HFFc6 (cell line): ENCODE results near the gene CLSTN2. TPM values are rescaled to one million over a fixed set of nuclear protein-coding genes. Genes with fewer than 3 reads are reported as not detected.

Experiments
- DNase-seq: peaks from one replicate; pipeline ENCODE4 v3.0.0-alpha.2; 2018
- H3K27ac Mint-ChIP-seq: 2 replicates; pipeline ENCODE4 v1.8.0; 2020; ENCODE audit warnings: mild to moderate bottlenecking, mixed read lengths
- H3K27me3 Mint-ChIP-seq: 2 replicates; pipeline ENCODE4 v1.8.0; 2021; ENCODE audit warnings: mild to moderate bottlenecking, moderate library complexity, mixed read lengths; ENCODE audit not compliant: insufficient read depth
- H3K36me3 Mint-ChIP-seq: 2 replicates; pipeline ENCODE4 v1.8.0; 2021; ENCODE audit warnings: low read depth, mixed read lengths
- H3K4me1 Mint-ChIP-seq: 2 replicates; pipeline ENCODE4 v1.8.0; 2020; ENCODE audit warnings: low read depth, mixed read lengths
- H3K4me3 Mint-ChIP-seq: 2 replicates; pipeline ENCODE4 v1.8.0; 2020; ENCODE audit warnings: mild to moderate bottlenecking, moderate library complexity, mixed read lengths
- H3K9me3 Mint-ChIP-seq: 2 replicates; pipeline ENCODE4 v1.8.0; 2020; ENCODE audit warnings: mild to moderate bottlenecking, mixed read lengths
- total RNA-seq, 6 experiments: library from RNA; stranded (reverse); fragmentation: NEBNext Ultra II Directional; extraction: Animal tissue kit (Norgen Biotek cat#: 25700); gene quantifications; 2 replicates in 1 of 6; 3 replicates in 5 of 6; pipeline ENCODE4 v1.2.3, GENCODE V29; 2021
- TF ChIP-seq, protein P1 (sequence below): fragments of 200-600 bp; sonication (generic); IDR thresholded peaks from 2 replicates; pipeline ENCODE4 v1.5.0; 2021; ENCODE audit warnings: antibody characterized with exemption, mild to moderate bottlenecking

Gene CLSTN2
- total RNA-seq, 6 experiments from 2014 or later, result 0.05 TPM; not detected in 5

- Mint-ChIP-seq H3K27me3 (peaks cover 2% of the 10 kb centered on the region; the same call in 1 of the 2 replicates), H3K9me3 (peaks cover 63% of the 10 kb centered on the region), H3K36me3 (peaks cover 6% of the 10 kb centered on the region; the same call in 1 of the 2 replicates), H3K4me1 (no peaks in the 10 kb centered on the region), H3K4me3 (no peak overlapping the region), H3K27ac (no peak overlapping the region)
- TF ChIP-seq, protein P1, sequence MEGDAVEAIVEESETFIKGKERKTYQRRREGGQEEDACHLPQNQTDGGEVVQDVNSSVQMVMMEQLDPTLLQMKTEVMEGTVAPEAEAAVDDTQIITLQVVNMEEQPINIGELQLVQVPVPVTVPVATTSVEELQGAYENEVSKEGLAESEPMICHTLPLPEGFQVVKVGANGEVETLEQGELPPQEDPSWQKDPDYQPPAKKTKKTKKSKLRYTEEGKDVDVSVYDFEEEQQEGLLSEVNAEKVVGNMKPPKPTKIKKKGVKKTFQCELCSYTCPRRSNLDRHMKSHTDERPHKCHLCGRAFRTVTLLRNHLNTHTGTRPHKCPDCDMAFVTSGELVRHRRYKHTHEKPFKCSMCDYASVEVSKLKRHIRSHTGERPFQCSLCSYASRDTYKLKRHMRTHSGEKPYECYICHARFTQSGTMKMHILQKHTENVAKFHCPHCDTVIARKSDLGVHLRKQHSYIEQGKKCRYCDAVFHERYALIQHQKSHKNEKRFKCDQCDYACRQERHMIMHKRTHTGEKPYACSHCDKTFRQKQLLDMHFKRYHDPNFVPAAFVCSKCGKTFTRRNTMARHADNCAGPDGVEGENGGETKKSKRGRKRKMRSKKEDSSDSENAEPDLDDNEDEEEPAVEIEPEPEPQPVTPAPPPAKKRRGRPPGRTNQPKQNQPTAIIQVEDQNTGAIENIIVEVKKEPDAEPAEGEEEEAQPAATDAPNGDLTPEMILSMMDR, result no peak
- no peak for DNase-seq
These were observed 85.6 kb downstream of the CLSTN2 start for GRCh38 chr3:140020541-140020940.

DNA sequence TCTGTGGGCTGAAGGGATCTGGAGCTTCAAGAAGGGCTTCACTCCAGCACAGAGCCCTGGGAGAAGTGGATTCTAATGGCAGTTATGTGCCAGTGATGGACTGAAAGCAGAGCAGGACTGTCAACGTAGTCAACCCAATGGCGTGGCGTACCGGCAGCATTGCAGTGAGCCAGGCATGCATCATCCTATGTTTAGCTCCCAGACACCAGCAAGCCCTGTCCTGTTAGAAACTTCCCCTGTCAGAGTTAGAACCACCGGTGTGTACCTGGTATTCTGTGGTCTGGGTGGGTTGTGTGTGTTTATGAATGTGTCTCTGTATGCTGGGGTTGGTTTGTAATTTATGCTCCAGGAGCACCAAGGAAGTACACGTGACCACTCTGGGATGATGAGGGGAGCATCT lies 86.3 kb downstream of the CLSTN2 start:
- Mint-ChIP-seq H3K4me1 (no peaks in the 10 kb centered on the region), H3K36me3 (peaks cover 6% of the 10 kb centered on the region; the same call in 1 of the 2 replicates), H3K9me3 (peaks cover 64% of the 10 kb centered on the region), H3K27ac (no peak overlapping the region), H3K4me3 (no peak overlapping the region), H3K27me3 (peaks cover 3% of the 10 kb centered on the region)
- DNase-seq, result no peak
- TF ChIP-seq, protein P1, result no peak

GRCh38 chr3:140022066-140022770 lies 87.2 kb downstream of the CLSTN2 start:
- peaks cover 3% of the 10 kb centered on the region for H3K27me3 Mint-ChIP-seq
- H3K4me3 Mint-ChIP-seq, result no peak overlapping the region
- H3K9me3 Mint-ChIP-seq, result peaks cover 67% of the 10 kb centered on the region
- H3K36me3 Mint-ChIP-seq, result peaks cover 6% of the 10 kb centered on the region; the same call in 1 of the 2 replicates
- no peaks in the 10 kb centered on the region for H3K4me1 Mint-ChIP-seq
- DNase-seq, result no peak
- H3K27ac Mint-ChIP-seq, result no peak overlapping the region
- TF ChIP-seq, protein P1, result no peak

GRCh38 chr3:140023616-140024530 lies 88.9 kb downstream of the CLSTN2 start:
- Mint-ChIP-seq H3K4me1 (no peaks in the 10 kb centered on the region), H3K27ac (no peak overlapping the region)

DNA sequence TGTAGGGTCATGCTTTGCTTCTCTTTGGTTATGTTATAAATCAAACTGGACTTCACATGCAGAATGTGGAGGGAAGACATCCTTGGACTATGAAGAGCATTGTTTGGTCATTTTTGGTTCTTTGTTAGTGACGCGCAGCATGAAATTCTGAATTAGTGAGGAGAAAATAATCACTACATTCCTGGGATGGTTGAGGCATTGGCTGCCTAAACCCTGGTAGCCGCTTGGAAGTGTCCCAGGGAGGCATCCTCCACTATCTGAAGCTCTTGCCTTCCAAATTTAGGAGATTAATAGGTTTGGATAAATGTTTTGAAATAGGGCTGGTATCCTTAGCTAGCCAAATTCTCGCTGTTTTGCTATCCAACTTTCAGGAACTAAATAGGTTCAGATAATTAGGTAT lies 96.2 kb downstream of the CLSTN2 start:
- no peaks in the 10 kb centered on the region for H3K27me3 Mint-ChIP-seq
- no peak for DNase-seq

More at GRCh38 chr3:140023616-140024530, 88.9 kb downstream of the CLSTN2 start:
- Mint-ChIP-seq H3K4me3 (no peak overlapping the region), H3K27me3 (peaks cover 3% of the 10 kb centered on the region), H3K9me3 (peaks cover 74% of the 10 kb centered on the region), H3K36me3 (peaks cover 6% of the 10 kb centered on the region; the same call in 1 of the 2 replicates)
- TF ChIP-seq, protein P1, result no peak
- DNase-seq, result no peak

More for the DNA sequence above, 96.2 kb downstream of the CLSTN2 start:
- H3K27ac Mint-ChIP-seq, result no peak overlapping the region
- no peak overlapping the region for H3K4me3 Mint-ChIP-seq
- H3K36me3 Mint-ChIP-seq, result no peaks in the 10 kb centered on the region
- no peaks in the 10 kb centered on the region for H3K4me1 Mint-ChIP-seq
- TF ChIP-seq, protein P1, result no peak
- peaks cover 54% of the 10 kb centered on the region for H3K9me3 Mint-ChIP-seq
